GM19025 (cell line): ENCODE results near the gene CELF2.
"Not testable (repeated sequence)": the region's sequence is repeated elsewhere in the genome, so short reads cannot be mapped to it uniquely, and the experiment has no call there.

ENCODE experiments used
- ATAC-seq: cut with Tn5 transposase; IDR thresholded peaks from one replicate; pipeline ENCODE4 v1.9.1; 2021; ENCODE audit warnings: mild to moderate bottlenecking, low read depth, moderate library complexity; ENCODE audit not compliant: unreplicated experiment

The CELF2 gene

DNA sequence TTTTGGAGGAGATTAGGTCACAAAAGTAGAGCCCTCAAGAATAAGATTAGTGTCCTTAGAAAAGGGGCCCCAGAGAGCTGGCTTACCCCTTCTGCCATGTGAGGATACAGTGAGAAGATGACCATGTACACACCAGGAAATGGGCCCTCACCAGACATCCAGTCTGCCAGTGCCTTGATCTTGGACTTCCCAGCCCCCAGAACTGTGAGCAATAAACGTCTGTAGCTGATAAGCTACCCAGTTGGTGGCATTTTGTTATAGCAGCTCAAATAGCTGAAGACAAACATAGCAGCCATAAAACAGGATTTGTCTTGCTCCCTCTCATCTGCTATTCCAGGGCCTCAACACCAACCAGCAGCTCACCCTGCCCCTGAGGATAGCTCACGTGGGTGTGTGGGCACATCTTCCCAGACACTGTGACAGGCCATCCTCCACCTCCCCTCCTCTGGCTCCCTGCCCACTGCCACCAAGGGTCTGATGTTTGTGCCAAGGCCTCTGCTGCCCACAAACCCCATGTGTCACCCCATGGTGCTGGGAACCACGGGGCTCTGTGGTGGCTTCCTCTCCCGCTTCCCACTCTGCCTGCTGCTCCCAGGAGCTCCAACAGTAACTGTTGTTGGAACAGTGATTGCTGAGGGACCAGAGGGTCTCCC, 341.4 kb downstream of the CELF2 start:
- no peak for ATAC-seq

DNA sequence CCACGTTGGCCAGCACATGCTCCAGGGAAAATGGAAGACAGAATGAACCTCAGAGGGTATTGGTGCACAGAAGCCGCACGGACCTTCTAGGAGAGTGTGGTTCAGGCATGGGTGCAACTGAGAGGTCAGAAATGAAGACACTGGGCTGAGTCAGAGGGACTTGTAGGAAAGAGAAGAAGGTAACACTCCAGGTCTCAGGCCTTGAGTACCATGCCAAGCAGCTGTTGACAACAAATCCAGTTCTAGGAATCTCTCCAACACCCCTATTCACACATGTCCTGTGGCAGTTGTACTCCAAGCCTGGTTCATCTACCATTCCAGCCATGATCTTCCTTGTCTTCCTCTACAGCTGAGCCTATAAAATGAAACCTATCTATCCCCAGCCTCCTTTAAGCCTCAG, 342.2 kb downstream of the CELF2 start:
- ATAC-seq: no peak

DNA sequence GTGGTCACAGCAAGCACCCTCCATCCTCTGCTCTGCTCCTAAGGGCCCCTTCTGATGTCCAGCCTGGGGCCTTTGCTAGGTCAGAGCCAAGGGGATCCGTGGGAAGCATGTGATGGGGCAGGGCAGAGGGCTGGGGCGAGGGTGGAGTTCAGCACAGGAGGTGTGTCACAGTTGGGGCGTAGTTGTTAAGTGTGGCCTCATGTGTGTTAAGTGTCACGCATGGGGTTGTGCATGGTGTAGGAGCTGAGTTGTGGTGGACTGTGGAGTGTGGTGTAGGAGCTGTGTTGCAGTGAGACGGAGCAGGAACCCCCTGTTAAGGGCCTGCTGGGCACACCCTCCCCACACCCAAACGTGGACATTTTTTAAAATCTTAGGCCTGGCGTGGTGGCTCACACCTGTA, 345.8 kb downstream of the CELF2 start:
- no peak for ATAC-seq

DNA sequence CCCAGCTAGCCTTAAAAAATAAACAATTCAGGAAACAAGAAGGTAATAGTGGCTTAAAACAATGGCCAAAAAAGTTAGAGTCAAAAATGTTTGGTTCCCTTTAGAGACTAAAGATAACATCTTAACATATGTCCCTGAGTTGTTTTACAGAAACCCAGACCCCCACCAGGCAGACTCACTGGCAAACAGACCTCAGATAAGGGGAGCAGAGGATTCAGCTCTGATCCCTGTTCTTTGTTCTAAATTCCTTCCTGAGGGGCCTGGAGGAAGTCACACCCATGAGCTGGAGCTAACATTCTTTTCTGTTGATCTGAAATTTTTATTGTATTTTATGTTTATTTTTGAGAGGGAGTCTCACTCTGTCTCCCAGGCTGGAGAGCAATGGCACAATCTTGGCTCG, 346.6 kb downstream of the CELF2 start:
- ATAC-seq: no peak

DNA sequence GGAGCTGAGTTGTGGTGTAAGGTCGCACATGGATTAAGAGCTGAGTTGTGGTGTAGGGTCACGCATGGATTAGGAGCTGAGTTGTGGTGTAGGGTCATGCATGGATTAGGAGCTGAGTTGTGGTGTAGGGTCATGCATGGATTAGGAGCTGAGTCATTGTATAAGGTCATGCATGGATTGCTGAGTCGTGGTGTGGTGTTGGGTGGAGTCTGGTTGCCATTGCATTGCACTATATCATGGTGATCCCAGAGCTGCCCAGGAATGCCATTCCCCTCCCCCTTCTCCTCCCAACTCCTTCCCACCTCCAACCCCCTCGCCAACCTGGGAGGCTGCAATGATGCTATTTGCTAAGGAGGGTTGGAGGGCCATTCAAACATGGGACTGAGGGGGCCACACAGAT, 349.2 kb downstream of the CELF2 start:
- ATAC-seq: not testable (repeated sequence)

DNA sequence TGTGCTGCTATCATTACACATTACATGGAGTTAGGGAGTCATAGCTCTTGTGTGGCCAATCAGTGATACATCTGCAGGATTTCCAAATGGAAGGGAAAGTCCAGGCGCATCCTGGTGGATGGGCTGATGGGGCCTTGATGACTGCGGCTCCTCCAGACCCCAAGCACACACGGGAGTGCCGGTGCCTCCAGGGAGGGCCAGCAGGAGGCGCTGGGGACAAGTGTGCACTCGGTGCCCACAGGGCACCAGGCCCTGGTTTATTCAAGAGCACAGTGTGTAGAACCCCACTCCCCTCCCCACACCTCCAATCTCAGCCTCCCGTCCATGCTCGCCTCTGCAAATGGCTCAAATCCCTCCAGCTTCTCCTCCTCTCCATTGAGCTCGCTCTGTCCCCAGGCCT, 349.8 kb downstream of the CELF2 start:
- no peak for ATAC-seq

DNA sequence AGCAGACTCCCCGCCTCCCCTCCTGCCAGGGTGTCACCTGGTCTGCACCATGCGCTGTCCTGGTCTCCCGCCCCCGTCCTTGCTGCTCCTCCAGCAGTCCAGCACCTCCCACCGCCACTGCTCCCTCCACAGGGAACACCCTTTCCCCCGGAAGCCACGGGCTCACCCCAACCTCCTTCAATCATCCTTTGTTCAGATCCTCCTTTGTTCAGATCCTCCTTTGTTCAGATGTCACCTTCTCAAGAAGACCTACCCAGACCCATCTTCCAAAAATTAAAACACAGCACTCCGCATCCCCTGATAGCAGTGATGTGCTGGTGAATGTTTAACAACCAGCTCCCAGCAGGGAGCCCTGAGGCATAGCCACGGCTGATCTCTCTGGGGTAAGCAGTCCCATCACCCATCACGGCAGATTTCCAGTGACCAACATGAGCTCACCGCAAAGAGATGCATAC, 356.1 kb downstream of the CELF2 start:
- ATAC-seq: no peak

DNA sequence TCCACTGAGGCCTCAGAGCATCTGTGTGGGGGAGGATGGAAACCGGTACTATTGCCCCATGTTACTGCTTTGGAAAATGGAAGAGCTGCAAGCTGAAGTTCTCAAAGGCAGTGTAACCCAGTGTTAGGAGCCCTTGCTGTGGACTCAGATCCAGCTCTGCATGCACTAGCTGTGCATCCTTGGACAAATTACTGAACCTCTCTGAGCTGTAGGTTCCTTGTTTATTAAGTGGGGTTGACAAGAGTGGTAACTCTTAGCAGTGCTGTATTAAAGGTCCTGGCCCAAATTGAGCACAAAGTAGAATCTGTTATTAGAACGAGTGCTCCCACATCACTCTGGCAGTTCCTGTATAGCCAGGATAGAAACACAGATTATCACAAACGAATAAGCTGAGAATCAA, 359.6 kb downstream of the CELF2 start:
- ATAC-seq: no peak

DNA sequence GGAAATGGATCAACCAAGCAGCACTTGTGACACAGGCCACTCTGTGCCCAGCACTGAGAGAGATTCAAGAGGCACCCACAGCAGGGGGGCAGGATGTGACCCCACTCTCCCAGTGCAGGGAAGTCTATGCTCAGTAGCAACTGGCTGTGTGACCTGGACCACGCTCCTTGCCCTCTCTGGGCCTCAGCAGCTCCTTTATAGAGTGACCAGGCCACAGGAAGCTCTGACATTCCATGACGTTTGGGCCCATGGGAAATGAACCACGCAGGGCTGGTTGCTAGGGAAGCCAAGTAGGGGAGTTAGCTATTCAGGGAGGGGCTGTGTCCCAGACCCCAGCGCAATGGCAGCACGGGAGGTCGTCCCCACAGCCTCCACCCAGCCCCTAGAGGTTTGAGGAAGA, 361.2 kb downstream of the CELF2 start:
- no peak for ATAC-seq

DNA sequence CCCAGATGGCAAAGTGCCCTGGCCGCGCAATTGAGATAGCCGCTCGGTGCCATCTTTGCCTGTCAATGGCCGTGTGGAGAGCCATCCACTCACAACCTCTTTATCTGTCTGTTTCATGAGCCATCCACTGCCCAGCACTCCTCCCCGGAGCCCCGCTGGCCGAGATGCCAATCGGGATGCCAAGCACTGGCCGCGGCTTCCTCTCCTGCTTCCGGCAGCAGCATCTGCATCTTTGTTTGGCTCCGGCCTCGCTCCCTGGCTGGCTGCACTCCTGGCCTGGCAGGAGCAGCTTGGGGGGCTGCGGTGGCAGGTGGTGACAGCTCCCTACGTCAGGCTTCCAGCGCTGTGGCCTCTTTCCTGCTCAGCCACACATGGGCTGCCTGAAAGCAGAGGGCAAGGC, 362.1 kb downstream of the CELF2 start:
- ATAC-seq: no peak

DNA sequence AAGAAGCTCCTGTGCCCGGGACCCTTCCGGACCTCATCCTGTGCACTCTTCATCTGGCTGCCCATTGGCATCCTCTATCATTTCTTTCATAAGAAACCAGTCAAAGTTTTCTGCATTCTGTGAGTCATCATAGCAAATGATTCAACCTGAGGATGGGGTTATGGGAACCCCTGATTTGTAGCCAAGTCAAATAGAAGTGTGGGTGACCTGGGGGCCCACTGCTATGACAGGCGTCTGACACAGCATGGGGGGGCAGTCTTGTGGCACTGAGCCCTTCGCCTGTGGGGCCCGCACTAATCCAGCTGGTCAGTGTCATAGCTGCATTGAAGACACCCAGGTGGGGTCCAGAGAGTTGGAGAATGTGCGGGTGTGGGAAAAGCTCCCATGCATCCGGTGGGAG, 363.4 kb downstream of the CELF2 start:
- no peak for ATAC-seq

DNA sequence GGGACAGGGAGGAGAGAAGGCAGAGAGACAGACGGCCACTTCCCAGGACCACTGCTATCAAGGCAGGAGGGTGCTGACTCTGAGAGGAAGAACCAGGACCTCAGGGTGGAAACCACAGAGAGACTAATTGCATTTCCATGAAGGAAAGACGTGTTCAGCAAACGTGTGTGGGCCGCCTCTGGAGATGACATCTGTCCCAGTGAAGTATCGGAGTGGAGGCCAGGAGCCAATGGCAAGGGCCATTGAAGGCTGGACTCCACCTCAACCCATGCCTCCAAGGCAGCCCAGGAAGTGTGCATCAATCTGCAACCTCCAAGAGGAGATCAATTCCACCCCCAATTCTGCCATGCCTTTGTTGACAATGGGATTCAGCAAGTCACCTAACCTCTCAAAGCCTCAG, 363.8 kb downstream of the CELF2 start:
- no peak for ATAC-seq

DNA sequence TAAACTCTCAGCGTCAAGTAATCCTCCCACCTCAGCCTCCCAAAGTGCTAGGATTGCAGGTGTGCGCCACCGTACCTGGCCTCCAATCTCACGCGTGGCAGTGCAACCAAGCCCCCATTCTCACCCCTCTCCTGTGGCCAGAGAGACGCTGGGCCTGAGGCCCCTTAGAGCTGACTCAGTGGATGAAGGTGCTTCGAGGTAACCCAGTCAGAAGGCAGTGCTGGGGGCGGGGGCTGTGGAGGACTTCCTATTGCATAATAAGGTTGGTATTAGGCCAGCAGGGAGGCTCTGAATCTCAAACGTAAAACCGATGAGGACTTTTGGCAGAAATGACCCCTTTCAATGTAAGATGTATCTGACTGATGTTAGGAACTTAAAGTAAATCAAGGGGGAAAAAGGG, 364.5 kb downstream of the CELF2 start:
- no peak for ATAC-seq

DNA sequence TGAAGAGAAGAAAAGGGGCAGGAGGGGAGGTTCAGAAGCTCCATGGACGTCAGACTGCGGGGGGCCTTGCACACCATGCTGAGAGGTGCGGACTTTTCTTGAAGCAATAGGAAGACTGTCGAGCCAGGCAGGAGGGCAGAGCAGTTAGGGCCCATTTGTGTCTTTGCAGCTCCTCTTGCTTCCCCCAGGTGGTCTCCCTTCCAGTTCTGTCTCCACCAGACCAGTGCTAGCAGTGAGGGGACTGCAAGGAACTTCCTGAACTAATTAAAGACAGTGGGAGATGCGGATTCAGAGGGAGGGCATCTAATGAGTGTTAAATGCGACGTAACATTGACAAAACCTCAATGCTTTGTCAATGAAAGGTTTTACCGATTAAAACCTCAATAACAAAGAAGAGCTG, 368.4 kb downstream of the CELF2 start:
- no peak for ATAC-seq
